ENCODE results near the gene UFSP1. TPM values are rescaled to one million over a fixed set of nuclear protein-coding genes. Genes with fewer than 3 reads are reported as not detected.

The UFSP1 gene
- total and polyA plus RNA-seq, 3 donors from 2014 or later = 1.3 to 4.2 (median 3.0) TPM

DNA sequence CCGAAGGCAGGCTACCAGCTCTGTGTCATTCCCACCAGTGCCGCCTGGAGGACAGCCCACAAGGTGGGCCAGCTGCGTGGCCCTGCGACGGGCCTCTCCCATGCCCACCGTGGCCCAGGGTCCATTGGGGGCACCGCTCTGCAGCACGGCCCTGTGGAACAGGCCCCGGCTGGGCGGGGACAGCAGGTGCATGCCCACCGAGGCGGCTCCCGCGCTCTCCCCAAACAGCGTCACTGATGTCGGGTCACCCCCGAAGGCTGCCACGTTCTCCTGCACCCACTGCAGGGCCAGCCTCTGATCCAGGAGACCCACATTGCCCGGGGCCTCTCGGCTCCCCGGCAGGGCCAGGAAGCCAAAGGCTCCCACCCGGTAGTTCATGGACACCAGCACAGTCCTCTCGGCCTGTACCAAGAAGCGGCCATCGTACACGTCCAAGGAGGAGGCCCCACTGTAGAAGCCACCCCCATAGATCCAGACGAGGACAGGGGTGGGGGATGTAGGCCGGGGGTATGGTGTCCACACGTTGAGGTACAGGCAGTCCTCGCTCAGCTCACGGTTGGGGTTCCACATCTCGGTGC lies 3.9 kb upstream of the UFSP1 start:
- Histone ChIP-seq H3K27me3 (no peaks in the 10 kb centered on the region), H3K4me3 (no peak overlapping the region), H3K27ac (no peak overlapping the region), H3K4me1 (peaks cover 28% of the 10 kb centered on the region), H3K36me3 (ENCODE audit: low read depth, missing control alignments) (no peaks in the 10 kb centered on the region), H3K9me3 (no peaks in the 10 kb centered on the region)
- DNase-seq = no peak
- intact Hi-C loops (cut with DNase I; ENCODE audit: low total_unique reads) = no loop called here
- 89 to 100% methylated on average over 2 to 32 of the region's 32 CpGs for WGBS, 2 donors
- TF ChIP-seq POLR2A (IDR thresholded peaks at IDR 0.05) (no peak), CTCF (IDR thresholded peaks at IDR 0.05) (no peak)

DNA sequence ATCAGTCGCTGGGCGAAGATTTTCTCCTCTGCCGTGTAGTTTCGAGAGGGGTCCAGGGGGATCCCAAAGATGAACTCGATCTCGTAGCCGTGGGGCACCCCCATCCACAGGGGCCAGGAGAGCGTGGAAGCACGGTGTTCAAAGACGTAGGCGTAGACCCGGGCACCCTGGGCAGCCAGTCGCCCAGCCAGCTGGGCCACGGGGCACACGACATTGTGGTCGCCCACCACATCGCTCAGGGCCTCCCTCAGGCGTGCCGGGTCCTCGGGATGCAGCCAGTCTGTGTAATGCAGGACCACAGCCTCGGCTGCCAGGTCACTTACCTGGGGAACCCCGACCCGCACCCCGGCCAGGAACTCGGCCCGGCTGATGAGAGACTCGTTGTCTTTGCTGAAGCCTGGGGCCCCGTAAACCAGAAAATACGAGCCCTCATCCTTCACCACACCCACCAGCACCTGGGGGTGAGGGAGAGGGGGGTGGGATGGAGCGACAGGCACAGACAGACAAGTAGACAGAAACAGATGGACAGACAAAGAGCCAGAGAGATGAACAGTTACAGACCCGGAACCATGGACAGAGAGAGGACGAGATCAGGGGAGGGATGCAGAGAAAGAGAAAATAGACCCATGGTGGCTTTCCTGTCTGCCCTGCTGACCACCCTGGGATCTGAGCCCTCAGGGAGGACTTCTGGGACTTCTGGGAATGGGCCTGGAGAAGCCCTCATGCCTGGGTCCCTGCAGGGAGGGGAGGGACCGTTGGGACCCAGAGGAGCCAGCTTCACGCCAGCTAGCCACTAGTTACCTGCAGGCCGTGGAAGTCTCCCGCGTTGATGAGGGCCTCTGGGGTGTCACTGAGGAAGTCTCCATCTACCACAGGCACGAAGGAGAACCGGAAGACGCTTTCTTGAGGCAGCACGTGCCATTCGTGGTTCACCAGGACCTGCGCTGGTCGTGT lies 3.1 kb upstream of the UFSP1 start:
- TF ChIP-seq CTCF (IDR thresholded peaks at IDR 0.05) (no peak), POLR2A (IDR thresholded peaks at IDR 0.05) (no peak)
- H3K4me3 ChIP-seq = no peak overlapping the region
- 88 to 90% methylated on average over 24 to 44 of the region's 44 CpGs for WGBS, 2 donors
- no peak for DNase-seq
- intact Hi-C loops (cut with DNase I; ENCODE audit: low total_unique reads) = no loop called here
- no peaks in the 10 kb centered on the region for H3K36me3 ChIP-seq (ENCODE audit: low read depth, missing control alignments)
- no peaks in the 10 kb centered on the region for H3K9me3 ChIP-seq
- H3K27ac ChIP-seq = no peak overlapping the region
- H3K4me1 ChIP-seq = peaks cover 28% of the 10 kb centered on the region
- no peaks in the 10 kb centered on the region for H3K27me3 ChIP-seq

DNA sequence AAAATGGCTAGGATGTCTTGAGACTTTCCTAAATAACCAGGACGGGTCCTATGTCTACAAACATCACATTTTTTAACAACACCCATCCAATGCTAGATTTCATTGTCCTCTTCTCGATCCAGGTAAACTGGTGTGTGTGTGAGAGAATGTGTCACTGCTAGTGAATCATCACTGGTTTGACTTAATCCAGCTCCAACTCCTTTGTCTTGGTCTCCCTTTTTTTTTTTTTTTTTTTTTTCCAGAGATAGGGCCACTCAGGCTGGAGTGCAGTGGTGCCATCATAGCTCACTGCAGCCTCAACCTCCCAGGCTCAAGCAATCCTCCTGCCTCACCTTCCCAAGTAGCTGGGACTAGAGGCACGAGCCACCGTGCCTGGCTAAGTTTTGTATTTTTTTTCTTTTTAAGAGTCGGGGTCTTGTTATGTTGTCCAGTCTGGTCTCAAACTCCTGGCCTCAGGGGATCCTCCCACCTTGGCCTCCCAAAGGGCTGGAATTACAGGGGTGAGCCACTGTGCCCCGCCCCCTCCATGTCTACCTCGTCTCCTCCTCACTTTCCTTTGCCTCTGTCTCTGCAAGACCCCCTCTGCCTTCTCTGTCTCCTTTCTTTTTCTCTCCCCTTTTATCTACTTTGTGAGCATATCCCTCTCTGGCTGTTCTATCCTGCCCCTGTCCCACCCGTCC lies 2.2 kb upstream of the UFSP1 start:
- Histone ChIP-seq H3K36me3 (ENCODE audit: low read depth, missing control alignments) (no peaks in the 10 kb centered on the region), H3K27ac (no peak overlapping the region), H3K4me3 (no peak overlapping the region), H3K27me3 (no peaks in the 10 kb centered on the region), H3K4me1 (peaks cover 28% of the 10 kb centered on the region), H3K9me3 (no peaks in the 10 kb centered on the region)
- 65 to 77% methylated on average over 8 of the region's 8 CpGs for WGBS, 2 donors
- DNase-seq = no peak
- TF ChIP-seq POLR2A (IDR thresholded peaks at IDR 0.05) (no peak), CTCF (IDR thresholded peaks at IDR 0.05) (no peak)
- intact Hi-C loops (cut with DNase I; ENCODE audit: low total_unique reads) = no loop called here

GRCh38 chr7:100890653-100891567 lies 1.4 kb upstream of the UFSP1 start:
- no peak for DNase-seq
- intact Hi-C loops (cut with DNase I; ENCODE audit: low total_unique reads) = no loop called here
- H3K27me3 ChIP-seq = no peaks in the 10 kb centered on the region
- peak overlapping the region in 1 of 2 donors; percentile 75 for H3K4me3 ChIP-seq
- TF ChIP-seq POLR2A (IDR thresholded peaks at IDR 0.05) = no peak
- no peak for TF ChIP-seq CTCF (IDR thresholded peaks at IDR 0.05)
- peak overlapping the region; percentile 84 for H3K27ac ChIP-seq
- WGBS, 2 donors = 14 to 17% methylated on average over 29 to 39 of the region's 43 CpGs
- H3K4me1 ChIP-seq = peaks cover 24% of the 10 kb centered on the region
- no peaks in the 10 kb centered on the region for H3K9me3 ChIP-seq
- no peaks in the 10 kb centered on the region for H3K36me3 ChIP-seq (ENCODE audit: low read depth, missing control alignments)
